Stomach smooth muscle (tissue), 2 donors: ENCODE results near the gene YPEL1.
"Not testable (repeated sequence)": the region's sequence is repeated elsewhere in the genome, so short reads cannot be mapped to it uniquely, and the experiment has no call there.

Experiments used
- H3K27ac ChIP-seq: one replicate; pipeline ENCODE4 v1.7.0; 2013; ENCODE audit warnings: mild to moderate bottlenecking, low read length, inconsistent platforms
- H3K27me3 ChIP-seq, 2 donors: one replicate each; pipeline ENCODE4 v1.7.0; 2013; ENCODE audit warnings: low read length in 2 of 2; ENCODE audit not compliant: insufficient read depth in 2 of 2, control insufficient read depth in 1 of 2
- H3K36me3 ChIP-seq, 2 donors: one replicate each; pipeline ENCODE4 v1.7.0; 2013; ENCODE audit warnings: low read length in 2 of 2; ENCODE audit not compliant: control insufficient read depth in 2 of 2, insufficient read depth in 2 of 2
- H3K4me1 ChIP-seq: one replicate; pipeline ENCODE4 v1.7.0; 2013; ENCODE audit warnings: low read length; ENCODE audit not compliant: control insufficient read depth, insufficient read depth
- H3K4me3 ChIP-seq, 2 donors: one replicate each; pipeline ENCODE4 v1.7.0; 2013; ENCODE audit warnings: low read length in 2 of 2
- H3K9ac ChIP-seq, 2 donors: one replicate each; pipeline ENCODE4 v1.7.0; 2013; ENCODE audit warnings: low read length in 2 of 2, mild to moderate bottlenecking in 1 of 2
- H3K9me3 ChIP-seq, 2 donors: one replicate each; pipeline ENCODE4 v1.7.0; 2013; ENCODE audit warnings: low read length in 2 of 2; ENCODE audit not compliant: control insufficient read depth in 2 of 2
- donor health status: healthy.
- donor health status: Pancreatic carcinoma.

YPEL1 gene

GRCh38 chr22:21698430-21699329, 36.9 kb downstream of the YPEL1 start:
- Histone ChIP-seq H3K27me3 (no peaks in the 10 kb centered on the region), H3K4me3 (peak overlapping the region in 1 of 2 donors; percentile 40), H3K36me3 (peaks cover 11 to 41% of the 10 kb centered on the region in 2 donors), H3K9me3 (no peaks in the 10 kb centered on the region), H3K9ac (no peak overlapping the region), H3K4me1 (peaks cover 33% of the 10 kb centered on the region), H3K27ac (peak overlapping the region; percentile 79)

- Histone ChIP-seq H3K36me3 (peaks cover 11 to 44% of the 10 kb centered on the region in 2 donors), H3K9ac (no peak overlapping the region), H3K27ac (peak overlapping the region; percentile 79), H3K27me3 (no peaks in the 10 kb centered on the region), H3K4me3 (no peak overlapping the region), H3K9me3 (no peaks in the 10 kb centered on the region), H3K4me1 (peaks cover 33% of the 10 kb centered on the region)
These were observed 37.7 kb downstream of the YPEL1 start for GRCh38 chr22:21697880-21698279.

- peaks cover 33% of the 10 kb centered on the region for H3K4me1 ChIP-seq
- H3K4me3 ChIP-seq = no peak overlapping the region
- peaks cover 11 to 44% of the 10 kb centered on the region in 2 donors for H3K36me3 ChIP-seq
- no peaks in the 10 kb centered on the region for H3K27me3 ChIP-seq
- no peaks in the 10 kb centered on the region for H3K9me3 ChIP-seq
- peak overlapping the region; percentile 79 for H3K27ac ChIP-seq
- H3K9ac ChIP-seq = peak overlapping the region in 1 of 2 donors; percentile 5
These were observed 38.4 kb downstream of the YPEL1 start for GRCh38 chr22:21697021-21697771.

GRCh38 chr22:21696115-21696514, 39.5 kb downstream of the YPEL1 start:
- Histone ChIP-seq H3K4me1 (peaks cover 33% of the 10 kb centered on the region), H3K4me3 (no peak overlapping the region), H3K27me3 (no peaks in the 10 kb centered on the region), H3K9ac (no peak overlapping the region), H3K9me3 (no peaks in the 10 kb centered on the region), H3K27ac (no peak overlapping the region), H3K36me3 (peaks cover 14 to 43% of the 10 kb centered on the region in 2 donors)

GRCh38 chr22:21695430-21696085, 40.0 kb downstream of the YPEL1 start:
- Histone ChIP-seq H3K27me3 (no peaks in the 10 kb centered on the region), H3K4me1 (peaks cover 34% of the 10 kb centered on the region), H3K4me3 (no peak overlapping the region), H3K36me3 (peaks cover 14 to 39% of the 10 kb centered on the region in 2 donors), H3K27ac (no peak overlapping the region), H3K9ac (no peak overlapping the region), H3K9me3 (no peaks in the 10 kb centered on the region)

GRCh38 chr22:21694795-21695429, 40.7 kb downstream of the YPEL1 start:
- Histone ChIP-seq H3K27ac (no peak overlapping the region), H3K4me1 (peaks cover 41% of the 10 kb centered on the region), H3K4me3 (no peak overlapping the region), H3K9ac (no peak overlapping the region), H3K9me3 (no peaks in the 10 kb centered on the region), H3K36me3 (peaks cover 14 to 42% of the 10 kb centered on the region in 2 donors), H3K27me3 (no peaks in the 10 kb centered on the region)

- Histone ChIP-seq H3K36me3 (peaks cover 14 to 42% of the 10 kb centered on the region in 2 donors), H3K9ac (no peak overlapping the region), H3K4me3 (no peak overlapping the region)
These were observed 41.2 kb downstream of the YPEL1 start for GRCh38 chr22:21694394-21694793.

GRCh38 chr22:21693999-21694341, 41.6 kb downstream of the YPEL1 start:
- H3K27ac ChIP-seq = no peak overlapping the region
- peaks cover 15 to 44% of the 10 kb centered on the region in 2 donors for H3K36me3 ChIP-seq
- no peak overlapping the region for H3K4me3 ChIP-seq
- no peak overlapping the region for H3K9ac ChIP-seq
- H3K4me1 ChIP-seq = peaks cover 34% of the 10 kb centered on the region
- no peaks in the 10 kb centered on the region for H3K27me3 ChIP-seq
- H3K9me3 ChIP-seq = no peaks in the 10 kb centered on the region

More at GRCh38 chr22:21694394-21694793, 41.2 kb downstream of the YPEL1 start:
- H3K27me3 ChIP-seq = no peaks in the 10 kb centered on the region
- no peaks in the 10 kb centered on the region for H3K9me3 ChIP-seq
- H3K4me1 ChIP-seq = peaks cover 38% of the 10 kb centered on the region
- H3K27ac ChIP-seq = no peak overlapping the region

GRCh38 chr22:21693333-21693998, 42.1 kb downstream of the YPEL1 start:
- no peaks in the 10 kb centered on the region for H3K27me3 ChIP-seq
- no peak overlapping the region for H3K9ac ChIP-seq
- H3K4me1 ChIP-seq = peaks cover 29% of the 10 kb centered on the region
- no peaks in the 10 kb centered on the region for H3K9me3 ChIP-seq
- no peak overlapping the region for H3K27ac ChIP-seq
- peaks cover 17 to 43% of the 10 kb centered on the region in 2 donors for H3K36me3 ChIP-seq
- H3K4me3 ChIP-seq = no peak overlapping the region

- H3K9ac ChIP-seq, H3K27me3 ChIP-seq, H3K4me3 ChIP-seq, H3K27ac ChIP-seq, H3K9me3 ChIP-seq: not testable (repeated sequence)
- Histone ChIP-seq H3K36me3 (peaks cover 17 to 48% of the 10 kb centered on the region in 2 donors), H3K4me1 (peaks cover 23% of the 10 kb centered on the region)
These were observed 42.7 kb downstream of the YPEL1 start for GRCh38 chr22:21692856-21693255.
